GM08714 (cell line): ENCODE results near the gene RCL1.

Experiments
- H3K4me3 ChIP-seq: fragments of 200-500 bp; sonication (Bioruptor generic); 2 replicates; pipeline ENCODE4 v1.5.1; 2014; ENCODE audit warnings: mild to moderate bottlenecking, low read length, inconsistent platforms
- ZNF274 ChIP-seq: IDR thresholded peaks from 2 replicates; pipeline ENCODE4 v1.6.1; 2012; ENCODE audit warnings: mild to moderate bottlenecking, low read depth, low read length

Gene RCL1

GRCh38 chr9:4859035-4859434, 66.3 kb downstream of the RCL1 start:
- H3K4me3 ChIP-seq = no peak overlapping the region
- no peak for TF ChIP-seq ZNF274

GRCh38 chr9:4860383-4860782, 67.6 kb downstream of the RCL1 start:
- no peak for TF ChIP-seq ZNF274
- no peak overlapping the region for H3K4me3 ChIP-seq

DNA sequence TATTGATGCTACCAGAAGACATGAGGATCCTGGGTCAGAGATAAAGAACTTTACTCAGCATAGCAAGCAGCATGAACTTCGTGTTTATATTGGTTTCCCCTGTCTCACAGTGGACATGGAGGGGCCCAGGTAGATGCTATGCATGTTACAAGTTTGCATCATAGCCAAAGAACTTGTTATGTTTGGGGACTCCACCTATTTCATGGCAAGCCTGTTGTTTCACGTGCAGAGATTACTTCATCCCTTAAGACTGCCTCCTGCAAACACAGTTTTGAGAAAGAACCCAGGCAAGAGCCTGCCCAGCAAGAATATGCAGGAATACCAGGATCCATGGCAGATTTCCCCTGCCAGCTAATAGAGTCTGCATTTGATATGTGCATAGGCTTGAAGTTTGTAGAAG, 68.4 kb downstream of the RCL1 start:
- TF ChIP-seq ZNF274 = no peak

DNA sequence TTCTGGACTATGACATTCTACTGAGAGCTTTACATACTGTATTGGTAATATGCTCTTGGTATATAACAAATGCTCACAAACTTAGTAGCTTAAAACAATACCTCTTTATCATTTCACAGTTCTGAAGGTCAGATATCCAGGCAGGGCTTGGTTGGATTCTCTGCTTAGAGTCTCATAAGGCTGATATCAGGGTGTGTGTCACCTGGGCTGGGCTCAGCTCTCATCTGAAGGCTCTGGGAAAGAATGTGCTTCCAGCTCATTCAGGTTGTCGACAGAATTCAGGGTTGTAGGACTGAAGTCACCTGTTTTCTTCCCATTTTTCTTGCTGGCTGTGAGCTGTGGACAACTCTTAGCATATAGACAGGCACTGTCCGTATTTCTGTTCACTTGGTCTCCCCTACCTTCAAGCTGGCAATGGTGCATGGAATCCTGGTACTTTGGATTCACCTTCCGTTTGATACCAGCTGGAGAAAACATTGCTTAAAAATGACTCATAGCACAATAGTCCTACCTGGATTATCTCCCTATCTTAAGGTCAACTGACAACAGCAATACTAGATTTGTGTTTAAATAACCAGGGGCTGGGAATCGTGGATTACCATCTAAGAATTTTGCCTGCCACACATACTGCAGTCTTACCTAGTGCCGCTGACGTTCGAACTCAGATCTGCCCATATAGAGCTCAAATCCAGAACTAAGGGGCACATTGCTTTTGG, 69.2 kb downstream of the RCL1 start:
- TF ChIP-seq ZNF274 = no peak
- H3K4me3 ChIP-seq = no peak overlapping the region

More for the DNA sequence above, 68.4 kb downstream of the RCL1 start:
- H3K4me3 ChIP-seq = no peak overlapping the region

DNA sequence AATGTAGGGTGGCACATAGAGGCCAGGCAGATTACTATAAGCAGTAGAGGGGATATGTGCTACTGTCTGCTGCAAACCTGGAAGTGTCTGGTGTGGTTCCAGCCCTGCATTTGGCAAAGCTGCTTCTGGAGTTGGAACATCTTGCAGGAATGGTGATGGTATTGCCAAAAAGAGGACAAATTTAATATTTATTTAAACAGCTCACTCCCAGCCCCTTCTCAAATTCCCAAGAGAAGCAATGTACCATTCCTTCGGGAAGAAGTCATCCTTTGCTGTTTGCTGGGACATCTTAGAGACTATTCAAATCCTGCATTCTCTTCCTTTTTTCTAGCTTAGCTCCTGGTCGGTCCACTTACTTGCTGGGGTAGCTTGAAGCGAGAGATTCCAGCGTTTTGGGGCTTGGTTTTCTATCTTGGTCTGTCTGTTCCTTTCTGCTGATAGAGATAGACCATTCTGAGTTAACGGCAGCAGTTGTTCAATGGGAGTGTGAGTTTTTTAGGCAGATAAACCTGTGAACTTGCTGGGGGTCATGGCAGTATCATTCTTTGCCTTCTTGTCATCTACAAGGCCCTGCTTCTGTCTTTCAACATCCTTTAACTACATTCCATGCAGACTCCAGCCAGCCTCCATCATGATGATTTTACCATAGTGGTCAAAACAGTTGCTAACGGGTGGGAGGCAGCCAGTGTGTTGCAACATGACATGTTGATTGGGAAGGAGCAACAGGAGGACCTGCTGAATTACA, 69.9 kb downstream of the RCL1 start:
- no peak for TF ChIP-seq ZNF274
- H3K4me3 ChIP-seq = no peak overlapping the region

DNA sequence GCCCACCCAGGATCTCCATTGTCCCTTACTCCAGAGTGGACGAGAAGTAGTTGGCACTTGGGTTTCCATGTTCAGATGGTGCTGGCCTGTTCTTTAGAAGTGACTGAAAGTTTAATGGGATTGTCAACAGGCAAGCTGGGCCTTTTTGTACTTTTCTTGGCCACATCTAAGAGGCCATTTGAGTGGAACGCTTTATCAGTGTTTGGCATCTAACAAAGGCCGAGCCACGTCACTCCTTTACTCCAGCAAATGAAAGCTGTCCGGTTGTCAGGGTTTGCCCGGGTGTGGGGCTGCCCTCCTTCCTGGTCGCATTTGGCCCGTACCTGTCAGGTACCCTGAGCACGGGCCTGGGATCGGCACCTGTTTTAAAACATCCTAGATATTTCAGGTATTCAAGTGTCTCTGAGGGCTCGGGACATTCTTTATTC, 71.5 kb downstream of the RCL1 start:
- TF ChIP-seq ZNF274 = no peak
- no peak overlapping the region for H3K4me3 ChIP-seq

DNA sequence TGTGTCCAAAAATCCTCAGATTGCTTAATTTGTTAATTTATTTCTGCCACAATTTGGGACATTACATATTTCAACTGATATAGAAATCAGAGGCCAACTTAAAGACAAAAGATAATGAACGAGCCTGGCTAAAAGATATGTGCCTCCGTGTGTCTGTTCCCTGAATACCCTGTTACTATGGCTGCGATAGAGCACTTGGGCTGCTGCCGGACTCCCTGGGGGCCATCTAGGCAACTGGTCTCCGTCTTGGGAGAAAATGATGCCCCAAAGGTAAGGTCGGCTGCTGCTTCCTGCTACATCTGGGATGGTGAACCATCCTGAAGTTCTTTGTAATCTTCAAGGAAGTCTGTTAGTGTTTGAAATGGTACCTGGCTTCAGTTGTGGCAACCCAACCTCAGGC, 72.0 kb downstream of the RCL1 start:
- TF ChIP-seq ZNF274 = no peak
- no peak overlapping the region for H3K4me3 ChIP-seq

DNA sequence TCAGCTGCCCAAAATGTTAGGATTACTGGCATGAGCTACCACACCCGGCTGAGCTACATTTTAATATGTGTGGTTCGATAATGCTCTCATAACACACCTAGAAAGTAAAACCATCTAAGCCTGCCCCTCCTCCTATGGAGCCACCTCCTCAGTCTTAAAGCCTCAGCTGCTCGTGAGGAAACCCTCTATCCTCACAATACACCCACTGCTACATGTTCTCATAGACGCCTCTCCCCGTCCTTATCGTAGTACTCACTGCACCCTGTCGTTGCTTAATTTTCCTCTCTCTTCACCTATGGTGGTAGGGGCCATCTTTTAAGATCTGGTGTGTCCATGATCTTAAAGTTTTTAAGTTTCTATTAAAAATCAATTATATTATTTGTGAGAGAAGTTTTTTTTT, 72.9 kb downstream of the RCL1 start:
- no peak overlapping the region for H3K4me3 ChIP-seq
- no peak for TF ChIP-seq ZNF274

- no peak for TF ChIP-seq ZNF274
- H3K4me3 ChIP-seq = no peak overlapping the region
These were observed 73.7 kb downstream of the RCL1 start for GRCh38 chr9:4866239-4866969.

DNA sequence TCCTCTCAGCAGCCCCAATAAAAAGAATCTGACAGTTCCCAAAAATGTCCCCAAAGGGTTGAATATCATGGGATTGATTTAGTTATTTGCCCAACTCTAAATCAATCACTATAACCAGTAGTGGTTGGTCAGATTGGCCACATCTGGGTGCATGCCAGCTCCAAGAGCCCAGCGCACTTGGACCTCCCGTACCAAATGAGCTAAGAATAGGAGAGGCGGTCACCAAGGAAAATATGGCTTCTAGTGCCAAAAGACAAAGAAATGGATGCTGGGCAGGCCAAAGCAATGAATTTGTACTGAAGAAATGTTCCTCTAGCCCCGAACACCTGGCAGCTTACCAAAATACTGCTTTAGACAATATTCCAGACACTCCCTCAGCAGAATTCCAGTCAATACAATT, 80.3 kb downstream of the RCL1 start:
- no peak for TF ChIP-seq ZNF274
- no peak overlapping the region for H3K4me3 ChIP-seq

DNA sequence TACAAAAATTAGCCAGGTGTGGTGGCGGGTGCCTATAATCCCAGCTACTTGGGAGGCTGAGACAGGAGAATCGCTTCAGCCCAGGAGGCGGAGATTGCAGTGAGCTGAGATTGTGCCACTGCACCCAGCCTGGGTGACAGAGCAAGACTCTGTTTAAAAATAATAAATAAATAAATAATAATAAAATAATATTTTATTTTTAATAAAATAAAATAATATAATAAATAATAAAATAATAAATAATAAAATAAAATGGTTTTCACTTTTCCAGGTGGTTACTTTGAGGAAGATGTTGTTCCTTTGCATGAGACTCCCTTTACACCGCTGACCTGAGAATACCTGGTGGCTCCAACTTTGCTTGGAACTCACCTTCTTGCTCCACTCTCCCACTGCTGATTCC, 82.8 kb downstream of the RCL1 start:
- TF ChIP-seq ZNF274 = no peak

GRCh38 chr9:4879115-4879558, 86.4 kb downstream of the RCL1 start:
- H3K4me3 ChIP-seq = no peak overlapping the region
- no peak for TF ChIP-seq ZNF274

More for the DNA sequence above, 82.8 kb downstream of the RCL1 start:
- H3K4me3 ChIP-seq = no peak overlapping the region

- no peak for TF ChIP-seq ZNF274
- H3K4me3 ChIP-seq = no peak overlapping the region
These were observed 90.7 kb downstream of the RCL1 start for GRCh38 chr9:4883326-4883873.

GRCh38 chr9:4886698-4887097, 94.0 kb downstream of the RCL1 start:
- no peak for TF ChIP-seq ZNF274
- no peak overlapping the region; the same call in 1 of the 2 replicates for H3K4me3 ChIP-seq

DNA sequence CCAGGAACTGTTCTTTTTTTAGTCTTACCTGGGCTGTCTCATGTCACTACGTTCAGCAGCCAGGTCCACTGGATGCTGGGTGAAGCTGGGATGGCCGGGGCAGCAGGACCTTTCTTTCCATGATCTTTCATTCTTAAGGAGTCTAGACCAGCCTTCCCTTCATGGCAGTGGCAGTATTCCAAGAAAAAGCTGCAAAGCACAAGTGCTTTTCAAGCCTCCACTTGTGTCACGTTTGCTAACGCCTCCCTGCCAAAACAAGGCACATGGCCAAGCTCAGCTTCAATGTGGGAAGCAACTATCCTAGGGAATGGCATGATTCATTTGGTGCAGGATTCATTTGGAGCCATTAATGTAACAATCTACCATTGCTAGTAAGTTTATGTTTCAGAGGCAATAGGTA, 94.8 kb downstream of the RCL1 start:
- no peak overlapping the region for H3K4me3 ChIP-seq
- no peak for TF ChIP-seq ZNF274
